Measurements from ENCODE around the gene PI3.

PI3 gene

GRCh38 chr20:45221076-45221475 lies 46.4 kb downstream of the PI3 start, which contains the start of gene SEMG2:
TSS of gene SEMG2 (plus strand) at chr20:45221373. CDS start at chr20:45221390, 17 bp downstream.
- H3K4me3 ChIP-seq (ENCODE audit: low read depth, low read length), result no peak within 1 kb of the TSS
- in situ Hi-C loops (cut with HindIII; ENCODE audit: low sequenced_read_pairs), result no loop called here
- DNase-seq (ENCODE audit: low read depth, low spot score), result no peak
- TF ChIP-seq, protein P1, sequence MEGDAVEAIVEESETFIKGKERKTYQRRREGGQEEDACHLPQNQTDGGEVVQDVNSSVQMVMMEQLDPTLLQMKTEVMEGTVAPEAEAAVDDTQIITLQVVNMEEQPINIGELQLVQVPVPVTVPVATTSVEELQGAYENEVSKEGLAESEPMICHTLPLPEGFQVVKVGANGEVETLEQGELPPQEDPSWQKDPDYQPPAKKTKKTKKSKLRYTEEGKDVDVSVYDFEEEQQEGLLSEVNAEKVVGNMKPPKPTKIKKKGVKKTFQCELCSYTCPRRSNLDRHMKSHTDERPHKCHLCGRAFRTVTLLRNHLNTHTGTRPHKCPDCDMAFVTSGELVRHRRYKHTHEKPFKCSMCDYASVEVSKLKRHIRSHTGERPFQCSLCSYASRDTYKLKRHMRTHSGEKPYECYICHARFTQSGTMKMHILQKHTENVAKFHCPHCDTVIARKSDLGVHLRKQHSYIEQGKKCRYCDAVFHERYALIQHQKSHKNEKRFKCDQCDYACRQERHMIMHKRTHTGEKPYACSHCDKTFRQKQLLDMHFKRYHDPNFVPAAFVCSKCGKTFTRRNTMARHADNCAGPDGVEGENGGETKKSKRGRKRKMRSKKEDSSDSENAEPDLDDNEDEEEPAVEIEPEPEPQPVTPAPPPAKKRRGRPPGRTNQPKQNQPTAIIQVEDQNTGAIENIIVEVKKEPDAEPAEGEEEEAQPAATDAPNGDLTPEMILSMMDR (IDR thresholded peaks at IDR 0.05; ENCODE audit: low read depth, low read length), result no peak

GRCh38 chr20:45223136-45223535 lies 48.4 kb downstream of the PI3 start:
- TF ChIP-seq, protein P1 (IDR thresholded peaks at IDR 0.05; ENCODE audit: low read depth, low read length), result no peak
- in situ Hi-C loops (cut with HindIII; ENCODE audit: low sequenced_read_pairs), result no loop called here
- no peak overlapping the region for H3K4me3 ChIP-seq (ENCODE audit: low read depth, low read length)
- no peak for DNase-seq (ENCODE audit: low read depth, low spot score)

All from astrocyte of the spinal cord (primary cell).